CD4-positive, alpha-beta T cell treated with Interleukin-1 beta for 1 hour (primary cell): ENCODE results near the gene LYL1.

Source experiments
- DNase-seq, 2 donors: peaks; one replicate each; pipeline ENCODE4 v3.0.0-alpha.2; 2020 to 2022

Gene LYL1

DNA sequence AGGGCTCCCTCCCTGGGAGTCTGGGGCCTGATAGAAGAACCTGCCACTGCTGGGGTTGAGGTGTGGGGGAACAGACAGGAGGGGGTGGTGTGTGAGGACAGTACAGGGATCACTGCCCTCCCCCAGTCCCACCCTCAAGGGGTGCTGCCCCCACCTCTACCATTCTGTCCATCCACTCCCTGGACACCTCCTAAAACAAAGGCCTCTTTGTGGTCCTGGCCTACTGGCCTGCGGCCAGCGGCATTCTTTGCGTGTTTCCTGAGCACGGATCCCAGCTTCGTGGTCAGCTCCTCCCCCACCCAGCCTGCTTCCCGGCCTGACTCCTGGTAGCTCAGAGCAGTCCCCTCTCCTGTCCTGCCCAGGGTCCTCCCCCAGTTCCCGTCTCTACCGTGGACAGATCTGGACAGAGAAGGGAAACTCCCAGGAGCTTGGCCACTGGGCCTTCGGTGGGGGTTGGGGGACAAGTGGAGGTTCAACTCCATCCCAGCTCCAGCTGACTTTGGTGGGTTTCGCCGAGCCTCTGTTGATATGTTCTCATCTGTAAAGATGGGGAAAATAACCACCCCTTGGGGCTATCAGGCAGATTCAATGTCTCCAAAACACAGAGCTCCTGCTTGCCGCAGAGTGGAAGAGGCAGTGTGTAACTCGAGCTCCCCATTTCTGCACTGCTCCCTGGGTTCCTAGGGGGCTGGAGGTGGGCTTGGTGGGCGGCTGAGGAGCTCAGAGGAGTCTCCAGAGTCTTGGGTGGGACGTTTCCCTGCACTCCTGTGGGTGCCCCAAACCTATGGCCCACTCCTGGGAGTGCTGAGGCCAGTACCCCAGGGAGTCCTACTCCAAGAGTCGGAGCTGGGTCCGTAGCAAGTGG, 48.7 kb downstream of the LYL1 start:
- no peak for DNase-seq

DNA sequence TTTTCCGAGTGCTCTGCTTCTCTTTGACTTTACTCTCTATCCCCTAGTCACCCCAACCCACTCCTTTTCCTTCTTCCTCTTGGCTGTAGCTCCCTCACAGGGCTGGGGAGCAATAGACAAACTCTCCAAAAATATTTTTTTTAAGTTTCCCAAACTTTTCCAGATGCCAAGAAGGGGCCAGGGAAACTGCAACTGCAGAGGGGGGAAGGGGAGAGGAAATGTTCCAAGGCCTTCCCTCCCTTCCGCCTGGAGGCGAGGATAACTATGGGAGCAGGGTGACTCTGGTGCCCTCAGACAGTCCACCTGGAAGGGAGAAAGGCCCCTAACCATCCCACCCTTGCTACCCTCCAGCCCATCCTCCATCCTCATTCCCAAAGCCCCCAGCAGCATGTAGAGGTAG, 49.4 kb downstream of the LYL1 start:
- no peak for DNase-seq

DNA sequence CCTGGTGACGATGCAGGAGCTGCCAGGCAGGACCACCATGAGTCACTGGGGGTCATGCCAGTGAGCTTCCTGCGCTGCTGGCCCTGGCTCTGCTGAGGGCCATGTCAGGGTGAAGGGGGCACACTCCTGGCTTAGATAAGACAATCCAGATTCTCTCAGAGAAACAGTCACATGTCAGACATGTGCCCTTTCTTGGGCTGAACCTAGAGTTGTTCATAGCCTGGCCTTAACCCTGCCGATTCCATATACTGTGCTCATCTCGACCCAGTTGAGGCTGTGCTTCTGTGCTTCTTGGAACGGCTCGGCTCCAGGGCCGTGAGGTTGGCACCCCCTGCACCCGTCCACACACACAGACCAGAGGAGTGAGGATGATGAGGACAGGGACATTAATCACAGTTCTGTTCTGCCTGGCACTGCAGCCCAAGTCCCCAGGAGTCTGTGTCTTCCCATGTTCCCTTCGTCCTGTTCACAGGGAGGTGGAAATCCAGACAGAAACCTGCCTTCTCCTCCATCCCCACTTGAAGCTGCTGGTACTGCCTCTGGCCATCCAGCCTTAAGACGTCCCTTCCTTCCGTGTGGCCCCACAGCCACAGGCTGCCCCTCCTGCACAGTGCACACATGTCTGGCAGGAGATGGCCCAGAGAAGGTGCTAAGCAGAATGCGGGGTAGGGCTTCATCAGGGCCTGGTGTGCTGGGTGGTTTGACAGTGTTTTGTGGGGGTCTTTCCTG, 50.0 kb downstream of the LYL1 start:
- DNase-seq = no peak

DNA sequence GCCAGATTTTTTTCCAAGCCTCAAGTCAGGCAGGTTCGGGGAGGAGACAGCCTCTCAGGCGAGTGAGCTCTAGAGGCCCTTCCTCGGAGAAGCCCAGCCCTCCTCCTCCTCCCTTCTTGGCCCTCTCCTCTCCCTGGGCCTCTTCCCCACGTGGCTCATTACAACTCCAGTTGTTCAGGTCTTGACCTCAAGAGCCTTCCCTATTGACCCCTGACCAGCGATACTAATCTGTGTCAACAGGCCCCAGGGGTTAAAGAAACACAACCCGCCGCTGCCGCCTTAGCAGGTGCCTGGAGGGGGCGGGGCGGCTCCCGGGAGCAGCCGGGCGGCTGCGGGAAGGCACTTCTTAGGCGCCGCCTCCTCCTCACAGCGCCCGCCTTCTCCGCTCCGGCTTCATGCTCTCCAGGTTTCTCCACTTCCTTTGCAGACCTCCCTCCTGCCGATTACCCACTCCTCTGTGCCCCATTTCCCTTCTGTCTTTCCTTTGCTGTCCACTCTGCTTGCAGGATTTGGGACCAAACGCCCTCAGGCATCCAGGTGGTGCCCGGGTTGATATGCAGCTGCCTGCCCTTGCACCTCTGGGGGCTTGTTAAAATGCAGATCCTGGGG, 51.0 kb downstream of the LYL1 start:
- DNase-seq = no peak

DNA sequence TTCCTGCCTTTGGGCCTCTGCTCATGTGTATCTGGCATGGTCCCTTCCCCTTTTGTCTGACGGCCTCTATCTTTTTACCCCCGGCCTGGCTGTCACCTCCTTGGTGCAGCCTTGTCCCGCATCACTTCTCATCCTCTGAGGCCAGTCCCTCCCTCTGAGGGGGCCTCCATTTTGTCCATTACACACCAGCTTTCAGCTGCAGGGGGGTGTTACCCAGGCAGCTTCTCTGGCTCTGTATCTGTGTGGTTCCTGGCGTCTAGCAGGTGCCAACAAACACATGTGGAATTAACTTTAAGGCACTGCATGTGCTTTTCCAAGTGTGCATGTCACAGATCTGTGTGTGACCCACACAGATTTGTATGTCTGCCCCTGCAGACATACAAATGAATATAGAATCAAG, 52.4 kb downstream of the LYL1 start:
- DNase-seq = no peak
